T-helper 1 cell (primary cell): Measurements from ENCODE around the gene NAV2.
"Not testable (repeated sequence)": the region's sequence is repeated elsewhere in the genome, so short reads cannot be mapped to it uniquely, and the experiment has no call there.

Experiments
- DNase-seq, 5 donors: peaks; one replicate each; pipeline ENCODE4 v3.0.0-alpha.2; 2012 to 2020

Gene NAV2

DNA sequence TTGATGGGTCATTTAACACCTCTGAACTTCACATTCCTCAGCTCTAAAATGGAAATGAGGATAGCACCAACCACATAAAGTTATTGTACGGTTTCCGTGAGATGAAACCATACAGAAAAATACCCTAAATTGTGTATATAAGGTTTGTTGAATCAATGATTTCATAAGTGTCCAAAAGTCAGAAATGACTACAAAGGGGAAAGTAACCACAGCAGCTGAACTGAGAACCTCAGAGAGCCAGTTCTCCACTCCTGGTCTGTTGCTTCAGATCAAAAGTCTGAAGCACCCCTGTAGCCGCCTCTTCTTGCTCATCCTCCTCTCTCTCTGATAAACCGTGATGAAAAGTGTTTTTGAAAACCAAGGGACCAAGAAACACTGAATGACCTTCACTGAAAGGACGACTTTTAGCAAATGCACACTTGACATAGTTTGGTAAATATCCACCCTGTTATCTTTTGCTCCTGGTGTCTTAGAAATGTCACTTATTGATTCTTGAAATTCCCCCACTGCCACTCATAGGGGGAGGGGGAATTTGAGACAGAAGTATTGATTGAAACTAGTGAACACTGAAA, 194.5 kb downstream of the NAV2 start:
- no peak for DNase-seq

DNA sequence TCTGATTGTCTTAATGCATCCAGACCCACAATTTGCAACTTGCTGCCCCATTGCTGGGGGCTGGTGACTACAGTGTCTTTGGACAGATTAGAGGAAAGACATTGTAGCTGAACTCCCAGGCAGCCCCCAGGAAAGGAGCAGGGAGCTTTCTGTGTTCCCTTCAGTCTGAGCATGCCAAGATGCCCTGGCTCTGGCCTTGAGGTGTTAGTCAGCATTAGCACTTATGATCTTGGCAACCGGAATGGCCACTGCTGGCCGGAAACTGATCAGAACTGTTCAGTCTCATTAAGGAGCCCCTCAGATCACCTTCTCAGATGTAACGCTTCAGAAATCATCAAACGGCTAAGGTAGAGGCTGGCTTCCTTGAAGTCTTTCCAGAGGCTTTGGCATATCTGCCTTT, 195.2 kb downstream of the NAV2 start:
- no peak for DNase-seq

DNA sequence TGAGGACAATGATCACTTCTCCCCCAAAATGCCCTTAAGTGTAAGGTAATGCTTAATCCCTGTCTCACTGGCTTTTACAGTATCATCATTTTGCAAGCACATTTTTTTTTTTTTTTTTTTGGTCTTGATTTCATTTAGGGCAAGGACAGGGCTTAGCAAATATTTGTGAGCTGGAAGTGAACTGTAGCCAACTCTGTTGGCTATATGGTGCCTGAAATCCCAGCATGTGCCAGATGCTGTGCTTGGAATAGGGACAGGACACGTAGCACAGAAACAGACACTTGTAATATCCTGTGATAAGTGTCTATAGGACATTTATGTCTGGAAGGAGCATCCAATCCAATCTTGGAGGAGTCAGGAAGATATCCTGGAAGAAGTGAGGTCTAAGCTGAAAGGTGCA, 198.3 kb downstream of the NAV2 start:
- DNase-seq = no peak

DNA sequence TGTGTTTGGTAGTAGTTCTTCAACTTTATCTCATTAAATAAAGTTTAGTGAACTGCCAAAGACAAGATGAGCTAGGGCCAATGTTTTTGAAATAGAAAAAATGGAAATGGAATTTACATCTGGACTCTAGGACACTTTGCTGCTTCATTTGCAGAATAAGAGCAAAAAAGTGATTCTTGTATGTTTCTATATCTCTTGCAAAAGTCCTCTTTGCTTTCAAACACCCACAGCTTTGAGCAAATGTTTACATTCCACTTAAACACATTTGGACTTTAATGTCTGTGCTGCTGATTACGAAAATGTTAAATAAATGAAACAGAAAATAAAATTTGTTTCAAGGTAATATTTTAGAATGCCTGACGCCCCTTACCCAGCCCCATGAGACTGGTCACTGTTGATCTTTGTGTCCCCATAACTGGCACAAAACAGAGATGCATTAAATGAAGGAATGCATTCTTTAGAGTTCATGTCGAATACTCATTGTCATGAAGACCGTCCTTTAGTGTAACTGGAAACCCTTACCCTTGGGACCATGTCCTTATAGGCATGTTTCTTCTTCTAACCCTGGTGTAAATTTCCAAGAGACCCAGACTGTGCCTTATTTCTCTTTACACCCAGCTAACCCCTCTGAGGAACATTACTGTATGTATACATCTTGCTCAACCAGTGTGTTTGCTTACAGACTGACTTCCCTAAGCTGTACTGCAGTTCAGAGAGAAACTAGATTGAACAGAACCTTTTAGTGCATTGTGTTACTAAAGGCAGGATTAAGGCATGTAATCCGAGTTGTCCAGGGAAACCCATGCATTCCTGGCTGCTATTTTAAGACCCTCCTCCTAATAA, 199.7 kb downstream of the NAV2 start:
- DNase-seq = no peak

DNA sequence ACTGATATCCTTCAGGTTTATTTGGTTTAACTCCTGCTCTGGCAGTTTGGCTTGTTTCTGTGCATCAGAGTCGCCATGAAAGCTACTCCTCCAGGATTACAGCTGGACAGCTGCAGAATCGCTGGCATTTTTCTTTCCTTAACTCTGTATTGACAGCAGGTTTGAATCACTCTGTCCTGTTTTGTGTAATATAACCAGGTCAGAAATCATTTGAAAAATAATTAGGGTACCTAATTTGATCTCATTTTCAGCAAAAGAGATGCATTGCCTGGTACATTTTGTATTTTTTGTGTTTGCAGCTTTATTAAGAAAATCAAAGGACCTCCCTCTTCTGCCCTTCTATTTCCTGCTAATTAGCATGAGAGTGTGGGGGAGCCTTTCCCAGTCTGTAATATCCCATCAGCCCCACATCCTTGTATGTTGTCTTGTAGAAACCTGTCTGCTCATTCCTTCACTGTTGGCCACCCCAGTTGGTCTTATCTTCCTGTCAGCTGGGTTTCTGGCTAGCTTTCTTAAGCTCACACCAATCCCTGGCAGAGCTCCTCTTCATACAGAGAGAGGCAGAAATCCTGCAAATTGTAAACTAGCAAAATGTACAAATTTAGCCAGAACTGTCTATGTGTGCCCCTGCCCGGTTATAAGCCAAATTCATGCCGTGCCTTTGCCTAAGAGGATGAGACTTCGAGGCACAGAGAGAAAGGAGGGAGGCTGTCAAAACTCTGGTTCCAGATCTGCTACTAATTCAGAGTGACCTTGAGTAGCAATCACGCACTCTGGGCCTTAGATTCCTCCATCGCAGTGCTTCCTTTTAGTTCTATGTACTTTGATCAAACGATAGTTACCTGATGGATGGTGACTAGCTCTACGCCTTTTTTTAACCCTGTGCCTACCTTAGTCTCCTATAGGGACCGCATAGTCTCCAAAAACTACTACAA, 200.6 kb downstream of the NAV2 start:
- DNase-seq = no peak

DNA sequence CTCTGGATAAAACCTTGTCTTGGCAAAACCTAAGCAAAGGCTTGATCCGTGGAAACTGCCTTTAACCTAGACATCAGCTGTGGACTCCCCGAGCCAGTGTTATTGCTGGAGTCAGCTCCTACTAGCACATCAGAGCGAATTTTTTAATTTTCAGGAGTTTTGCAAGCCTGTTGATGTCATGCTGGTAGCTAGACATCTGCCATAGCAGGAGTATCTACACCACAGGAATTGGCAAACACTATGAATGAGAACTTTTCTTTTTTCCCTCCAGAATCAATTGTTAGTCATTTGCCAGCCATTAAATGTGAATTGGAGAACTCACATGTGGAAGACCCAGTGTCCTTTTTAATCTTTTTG, 201.2 kb downstream of the NAV2 start:
- DNase-seq = no peak

DNA sequence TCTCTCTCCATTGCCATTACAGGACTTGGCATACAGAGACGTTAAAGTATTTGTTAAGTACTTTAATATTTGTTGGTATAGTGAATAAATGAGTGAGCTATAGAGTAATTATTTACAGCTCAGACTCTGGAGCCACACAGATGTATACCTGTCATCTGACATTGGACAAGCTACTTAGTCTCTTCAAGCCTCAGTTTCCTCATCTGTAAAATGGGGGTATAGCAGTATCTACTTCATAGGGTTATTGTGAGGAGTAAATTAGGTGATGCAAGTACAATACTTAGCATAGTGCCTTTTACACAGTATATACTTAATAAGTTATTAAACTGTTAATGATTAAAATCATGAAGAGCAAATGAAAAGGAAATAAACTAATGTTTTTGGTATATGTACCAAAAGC, 203.2 kb downstream of the NAV2 start:
- DNase-seq = no peak

DNA sequence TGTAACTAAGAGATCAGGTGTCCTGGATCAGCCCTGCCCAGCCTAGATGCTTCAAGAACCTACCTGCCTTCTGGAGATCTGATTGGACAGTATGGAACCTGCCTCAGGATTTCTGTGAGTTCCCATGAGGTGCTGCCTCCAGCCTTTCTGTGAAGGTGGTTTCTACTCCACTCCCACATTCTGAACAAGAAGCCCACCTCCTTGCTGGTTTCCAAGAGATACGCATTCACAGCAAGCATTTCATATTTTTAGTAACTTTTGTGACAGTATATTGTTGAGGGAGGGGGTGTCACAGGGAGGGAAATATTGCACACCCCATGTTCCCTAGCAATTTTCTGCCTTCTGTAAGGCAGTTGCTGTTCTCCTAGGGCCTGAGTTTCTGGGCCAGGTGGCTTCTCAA, 204.4 kb downstream of the NAV2 start:
- no peak for DNase-seq

DNA sequence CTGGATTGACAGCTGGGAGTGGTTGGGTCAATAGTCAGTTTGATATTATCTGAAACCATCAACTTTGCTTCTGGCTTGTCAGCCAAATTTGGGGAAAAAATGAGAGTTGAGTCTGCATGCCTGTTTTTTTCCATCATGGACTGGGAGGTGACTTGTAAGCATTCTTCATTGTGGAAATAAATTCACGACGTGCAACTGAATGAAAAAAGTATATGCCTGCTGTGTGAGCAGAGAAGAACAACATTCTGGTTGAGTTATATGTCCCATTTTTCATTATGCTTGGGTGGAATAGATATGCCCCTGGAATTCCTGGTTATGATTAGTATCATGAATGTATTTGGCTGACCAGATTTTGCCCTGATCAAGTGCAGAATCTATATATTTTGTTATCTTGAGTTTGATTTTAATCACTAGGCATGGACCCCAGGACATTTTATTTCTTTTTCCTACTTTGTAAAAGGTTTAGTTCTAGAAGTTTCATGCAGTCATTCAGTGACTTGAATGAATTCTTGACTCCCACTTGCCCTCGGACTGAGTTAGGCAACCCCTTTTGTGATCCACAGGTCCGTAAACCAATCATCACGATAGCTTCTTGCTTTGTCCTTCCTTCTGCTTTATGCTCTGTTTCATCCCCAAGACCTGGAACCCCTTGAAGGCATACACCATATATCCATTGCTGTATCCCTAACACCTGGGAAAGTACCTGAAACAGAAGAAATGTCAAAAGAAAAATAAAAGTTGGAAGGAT, 205.8 kb downstream of the NAV2 start:
- no peak for DNase-seq

DNA sequence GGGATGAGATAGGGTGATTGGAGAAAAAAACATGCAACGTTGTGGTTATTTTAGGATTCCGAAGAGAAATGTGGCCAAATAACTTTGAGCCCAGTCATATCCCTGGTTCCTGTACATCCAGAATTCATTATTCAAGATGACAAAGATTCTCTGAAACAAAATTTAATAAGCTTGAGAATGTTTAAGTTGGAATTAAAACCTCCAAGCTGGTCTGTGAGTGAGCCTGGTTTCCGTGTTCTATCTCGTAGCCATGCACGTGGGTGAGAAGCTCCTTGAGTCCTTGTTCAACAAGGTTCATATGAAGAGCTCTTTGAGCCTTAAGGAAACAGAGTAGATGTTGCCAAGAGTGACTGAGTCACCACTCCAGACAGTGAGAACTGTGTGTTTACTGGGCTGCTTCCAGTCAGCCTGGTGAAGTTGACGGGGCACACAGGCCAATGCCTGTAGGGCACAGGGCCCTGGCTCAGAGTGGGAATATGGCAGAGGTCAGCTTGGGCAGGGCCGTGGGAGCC, 206.5 kb downstream of the NAV2 start:
- DNase-seq = no peak

DNA sequence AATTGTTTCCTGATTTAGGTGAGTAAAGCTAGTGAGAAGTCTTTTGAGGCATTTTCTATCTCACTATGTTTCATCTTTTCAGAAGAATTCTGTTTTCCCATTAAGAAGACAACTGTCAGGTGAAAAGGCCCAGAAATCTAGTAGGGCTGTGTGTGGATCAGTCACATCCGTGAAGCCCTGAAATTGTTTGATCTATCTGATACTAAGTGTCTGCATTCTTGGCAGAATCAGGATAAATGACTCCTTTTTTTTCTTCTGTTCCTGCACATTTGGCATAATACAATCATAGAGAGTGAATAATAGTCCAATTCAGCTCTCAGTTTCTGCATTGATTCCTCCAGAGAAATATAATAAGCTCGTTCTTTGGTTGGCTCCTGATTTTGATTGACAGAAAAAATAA, 208.3 kb downstream of the NAV2 start:
- no peak for DNase-seq

DNA sequence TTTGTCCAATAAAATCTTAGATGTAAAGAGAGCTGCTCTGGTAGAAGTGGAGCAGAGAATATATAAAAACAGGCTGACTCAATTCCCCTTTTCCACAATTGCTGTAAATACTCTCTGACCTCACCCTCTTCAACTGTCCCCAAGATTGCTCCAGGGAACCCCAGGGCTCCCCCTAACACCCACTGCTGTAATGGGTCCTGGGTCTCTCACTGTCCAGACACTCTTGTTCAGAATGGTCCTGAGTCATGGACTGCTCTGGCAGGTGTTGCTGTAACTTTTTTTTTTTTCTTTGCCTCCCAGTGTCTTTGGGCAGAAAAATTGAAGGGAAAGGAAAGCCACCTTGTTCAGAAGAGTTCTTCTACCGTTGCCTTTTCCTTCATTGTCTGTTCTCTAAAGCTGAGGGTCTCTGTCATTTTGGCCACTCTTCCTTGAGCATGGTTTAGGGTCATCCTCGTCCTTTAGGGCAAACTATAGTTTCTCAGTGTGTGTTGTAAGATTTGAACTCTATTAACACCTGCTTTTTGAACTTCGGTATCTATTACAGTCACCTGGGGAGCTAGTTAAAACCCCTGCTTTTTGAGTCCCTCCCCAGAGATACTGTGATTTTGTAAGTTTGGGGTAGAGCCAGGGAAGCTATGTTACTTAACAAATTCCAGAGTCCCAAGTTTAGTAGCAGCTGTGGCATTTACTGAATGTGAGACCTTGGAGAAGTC, 209.5 kb downstream of the NAV2 start:
- no peak for DNase-seq

DNA sequence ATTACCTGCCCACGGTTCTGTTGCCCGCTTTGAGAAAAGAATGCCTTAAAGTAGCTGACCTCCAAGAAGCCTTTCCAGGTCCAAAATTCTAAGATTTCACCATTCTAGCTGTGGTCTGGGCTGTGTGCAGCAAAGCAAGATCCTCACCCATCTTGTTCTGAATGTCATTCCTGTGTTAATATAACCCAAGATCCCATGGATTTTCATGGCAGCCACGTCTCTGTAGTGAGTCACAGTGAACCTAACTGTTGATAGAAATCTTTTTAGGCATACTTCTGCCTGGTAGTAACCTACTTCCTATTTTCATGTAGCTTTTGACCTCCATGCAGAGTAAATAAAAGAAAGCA, 210.0 kb downstream of the NAV2 start:
- DNase-seq = no peak

DNA sequence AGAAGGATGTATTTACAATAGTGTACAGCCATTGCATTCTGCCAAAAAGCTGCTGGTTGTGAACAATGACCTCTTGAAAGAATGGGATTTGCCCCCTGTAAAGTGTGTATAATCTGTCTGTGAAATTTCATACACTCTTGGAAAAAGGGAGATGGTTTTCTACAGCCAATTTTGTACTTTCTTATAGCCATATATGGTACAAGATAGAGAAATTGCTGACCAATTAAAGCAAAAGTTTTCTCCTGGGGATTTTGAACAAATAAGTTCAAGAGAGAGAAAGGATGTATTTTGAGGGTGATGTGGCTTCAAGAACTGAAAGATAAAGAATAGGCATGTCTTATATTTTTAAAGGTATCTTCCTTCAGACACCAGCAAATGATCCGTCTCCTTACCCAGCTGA, 211.0 kb downstream of the NAV2 start:
- no peak for DNase-seq

DNA sequence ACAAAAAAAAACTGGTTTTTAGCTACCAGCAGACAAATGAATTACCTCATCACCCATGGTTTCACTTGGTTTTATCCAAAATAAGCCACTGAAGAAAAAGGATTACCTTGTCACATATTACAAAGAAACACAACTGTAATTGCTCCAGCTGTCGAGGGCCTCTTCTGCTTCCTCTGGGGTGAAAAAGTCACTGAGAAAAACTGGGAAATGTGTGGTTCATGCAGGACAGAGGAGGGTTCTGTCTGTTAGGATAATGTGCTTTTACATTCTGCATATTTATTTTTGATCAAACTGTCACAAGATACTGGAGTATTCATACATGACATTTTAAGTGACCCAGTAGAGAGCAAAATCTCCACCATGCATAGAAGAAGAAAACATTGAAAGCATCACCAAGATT, 211.7 kb downstream of the NAV2 start:
- DNase-seq = no peak

DNA sequence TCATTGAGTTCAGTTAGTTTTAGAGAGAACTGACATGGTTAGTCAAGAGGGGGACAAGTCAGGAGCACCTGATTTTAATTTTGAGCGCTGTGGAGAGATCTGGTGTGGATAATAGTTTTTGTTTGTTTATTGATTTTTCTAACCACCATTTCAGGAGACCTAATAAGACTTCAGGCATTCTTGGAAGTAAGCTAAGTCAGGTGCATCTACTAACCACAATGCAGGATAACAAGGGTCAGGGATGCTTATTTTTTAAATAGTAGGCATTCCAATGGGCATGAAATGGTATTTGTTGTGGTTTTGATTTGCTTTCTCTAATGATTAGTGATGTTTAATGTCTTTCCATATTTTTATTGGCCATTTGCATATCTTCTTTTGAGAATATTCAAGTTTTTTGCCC, 212.1 kb downstream of the NAV2 start:
- DNase-seq = no peak

DNA sequence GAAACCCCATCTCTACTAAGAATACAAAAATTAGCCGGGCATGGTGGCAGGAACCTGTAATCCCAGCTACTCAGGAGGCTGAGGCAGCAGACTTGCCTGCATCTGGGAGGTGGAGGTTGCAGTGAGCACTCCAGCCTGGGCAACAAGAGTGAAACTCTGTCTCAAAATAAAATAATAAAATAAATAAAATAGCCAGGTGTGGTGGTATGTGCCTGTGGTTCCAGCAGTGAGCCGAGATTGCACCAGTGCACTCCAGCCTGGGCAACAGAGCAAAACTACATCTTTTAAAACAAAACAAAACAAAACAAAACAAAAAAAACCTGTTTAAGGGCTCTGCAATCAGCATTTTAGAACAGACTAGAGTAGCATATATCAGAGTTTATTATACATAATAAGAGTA, 214.8 kb downstream of the NAV2 start:
- not testable (repeated sequence) for DNase-seq

DNA sequence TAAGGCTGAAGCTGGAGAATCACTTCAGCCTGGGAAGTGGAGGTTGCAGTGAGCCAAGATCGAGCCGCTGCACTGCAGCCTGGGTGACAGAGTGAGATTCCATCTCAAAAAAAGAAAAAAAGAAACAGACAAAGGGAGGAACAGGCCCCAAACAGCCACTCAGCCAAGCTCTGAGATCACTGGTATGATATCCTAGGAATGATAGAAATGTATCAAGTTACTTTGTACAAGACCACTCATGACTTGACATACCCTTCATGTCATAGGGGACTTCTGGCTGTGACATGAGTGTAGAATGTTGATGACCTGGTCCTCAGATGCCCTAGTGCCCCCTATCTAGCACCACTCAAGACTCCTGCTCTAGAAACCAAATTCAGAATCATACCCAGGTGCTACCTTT, 216.5 kb downstream of the NAV2 start:
- no peak for DNase-seq

DNA sequence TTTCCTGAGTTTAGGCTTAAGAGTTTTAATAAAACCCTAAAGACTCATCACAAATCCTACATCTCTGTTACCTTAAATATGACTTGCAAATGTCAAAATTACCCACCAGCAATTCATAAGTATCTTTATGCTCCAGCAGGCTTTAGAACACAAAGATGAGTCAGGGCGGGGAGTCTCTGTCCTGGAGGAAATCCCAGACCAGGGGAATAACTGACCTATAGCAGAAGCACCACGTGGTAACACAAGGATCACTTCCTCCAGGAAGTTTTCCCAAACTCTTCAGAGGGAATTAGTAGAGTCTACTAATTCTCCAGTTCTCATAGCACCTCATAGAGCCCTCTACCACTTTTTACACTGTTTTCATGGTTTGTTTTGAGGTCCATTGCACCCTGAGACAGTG, 217.0 kb downstream of the NAV2 start:
- no peak for DNase-seq

DNA sequence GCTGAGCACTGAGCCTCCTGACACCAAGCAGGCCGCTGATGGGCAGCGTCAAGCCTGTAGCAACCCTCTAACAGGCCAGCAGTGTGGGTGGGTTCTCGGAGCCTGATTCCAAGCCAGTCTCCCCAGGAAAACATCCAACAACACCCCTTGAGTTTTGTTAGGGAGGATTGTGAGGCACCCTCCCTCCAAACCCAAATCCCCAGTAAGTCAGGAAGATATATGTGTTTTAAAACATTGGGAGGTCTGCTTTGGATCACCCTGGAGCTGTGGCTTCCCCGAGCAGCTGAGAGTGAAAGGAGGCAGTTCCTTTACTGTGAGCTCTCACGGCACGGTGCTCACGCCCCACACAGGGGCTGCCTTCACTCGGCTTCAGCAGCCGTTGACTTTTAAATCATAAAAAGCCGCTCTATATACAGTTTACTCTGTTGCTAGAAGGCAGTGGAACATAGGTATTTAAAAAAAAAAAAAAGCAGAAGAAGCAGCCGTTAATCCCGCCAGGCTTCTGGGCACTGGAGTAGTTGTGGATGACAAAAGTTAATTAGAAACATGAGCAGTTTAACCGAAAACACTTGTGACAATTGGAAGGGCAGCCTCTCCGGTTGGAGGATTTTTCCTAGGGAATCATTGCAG, 218.6 kb downstream of the NAV2 start:
- DNase-seq = no peak

DNA sequence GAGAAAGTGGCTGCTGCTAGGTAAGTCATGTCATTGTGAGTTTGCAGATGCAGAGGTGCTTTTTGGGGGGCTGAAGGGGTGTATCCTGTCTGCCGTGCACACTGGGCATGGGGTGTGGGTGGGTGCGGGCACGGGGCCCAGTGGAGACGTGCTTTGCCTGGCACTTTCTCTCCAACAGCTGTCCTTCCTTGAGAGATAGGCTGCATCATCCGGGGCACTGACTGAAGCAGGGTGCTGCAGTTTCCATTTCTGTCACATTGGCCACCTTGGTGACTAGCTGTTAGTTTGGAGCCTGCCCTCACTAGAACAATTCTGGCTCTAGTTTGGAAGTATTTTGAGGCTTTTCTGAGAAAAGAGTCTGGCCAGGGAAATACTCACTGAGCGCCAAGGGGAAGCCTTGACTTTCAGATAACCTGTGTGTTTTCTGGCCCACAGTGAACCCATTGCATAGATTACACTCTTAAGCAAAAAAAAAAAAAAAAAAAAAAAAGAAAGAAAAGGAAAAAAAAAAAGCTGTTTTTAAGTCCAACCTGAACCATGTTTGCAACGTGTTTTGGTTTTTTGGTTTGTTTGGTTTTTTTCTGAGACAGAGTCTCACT, 219.2 kb downstream of the NAV2 start:
- no peak for DNase-seq
